K562 (cell line): ENCODE results near the gene ZCCHC8. TPM values are rescaled to one million over a fixed set of nuclear protein-coding genes. Genes with fewer than 3 reads are reported as not detected.

Experiments
- ARNT ChIP-seq, 2 experiments: fragments of 450-650 bp; IDR thresholded peaks; 2 replicates each; pipeline ENCODE4 v1.6.1; 2016; ENCODE audit warnings: mild to moderate bottlenecking in 1 of 2
- BRCA1 ChIP-seq, 2 experiments: fragments of 450-650 bp in 1 of 2; sonication (generic) in 1 of 2; formaldehyde crosslinking in 1 of 2; IDR thresholded peaks; 2 replicates each; pipeline versions ENCODE4 v1.5.0 to v1.6.1; 2017 to 2020; ENCODE audit warnings: mild to moderate bottlenecking in 1 of 2, missing genetic modification reagents in 1 of 2
- BRD9 ChIP-seq: fragments of 450-650 bp; IDR thresholded peaks from 2 replicates; pipeline ENCODE4 v1.6.1; 2018; ENCODE audit warnings: low read depth; ENCODE audit not compliant: partially characterized antibody
- HDGF ChIP-seq: fragments of 450-650 bp; IDR thresholded peaks from 2 replicates; pipeline ENCODE4 v1.6.1; 2016
- IRF1 ChIP-seq: sonication (generic); formaldehyde crosslinking; IDR thresholded peaks from 2 replicates; pipeline ENCODE4 v1.8.0; 2022; ENCODE audit warnings: missing genetic modification reagents, mild to moderate bottlenecking, borderline replicate concordance
- KAT8 ChIP-seq: fragments of 450-650 bp; IDR thresholded peaks from 2 replicates; pipeline ENCODE4 v1.6.1; 2016; ENCODE audit warnings: low read depth, mild to moderate bottlenecking
- MAFF ChIP-seq: IDR thresholded peaks from 2 replicates; pipeline ENCODE4 v1.6.1; 2012; ENCODE audit warnings: low read length, improper control_type of control experiment
- MEF2D ChIP-seq: conservative IDR thresholded peaks from 2 replicates; pipeline ENCODE4 v1.6.1; 2016; ENCODE audit warnings: low read depth, missing genetic modification characterization, missing compliant biosample characterization
- MTA2 ChIP-seq: fragments of 450-650 bp; IDR thresholded peaks from 2 replicates; pipeline ENCODE4 v1.6.1; 2016; ENCODE audit warnings: low read depth
- POLR3A ChIP-seq: IDR thresholded peaks from 2 replicates; pipeline ENCODE4 v1.6.1; 2011; ENCODE audit warnings: borderline replicate concordance, mild to moderate bottlenecking, moderate library complexity; ENCODE audit not compliant: insufficient read length, insufficient read depth; ENCODE audit errors: extremely low read depth
- TSC22D4 ChIP-seq: fragments of 450-650 bp; IDR thresholded peaks from 2 replicates; pipeline ENCODE4 v1.6.1; 2016; ENCODE audit warnings: missing genetic modification characterization, missing biosample characterization, control low read depth
- ZNF134 ChIP-seq: fragments of 250-450 bp; sonication (Bioruptor Pico); conservative IDR thresholded peaks from 2 replicates; pipeline ENCODE4 v1.4.0; 2020
- ZNF324 ChIP-seq: fragments of 250-450 bp; sonication (Bioruptor Pico); IDR thresholded peaks from 2 replicates; pipeline ENCODE4 v1.4.0; 2020; ENCODE audit warnings: mild to moderate bottlenecking
- ZNF445 ChIP-seq: fragments of 250-450 bp; sonication (Bioruptor Pico); IDR thresholded peaks from 2 replicates; pipeline ENCODE4 v1.4.0; 2020; ENCODE audit warnings: low read depth, mild to moderate bottlenecking, moderate library complexity
- ZNF609 ChIP-seq: sonication (generic); formaldehyde crosslinking; IDR thresholded peaks from 2 replicates; pipeline ENCODE4 v1.8.1; 2023; ENCODE audit warnings: missing genetic modification reagents, mild to moderate bottlenecking, borderline replicate concordance
- ZNF76 ChIP-seq: fragments of 250-450 bp; sonication (Bioruptor Pico); IDR thresholded peaks from 2 replicates; pipeline ENCODE4 v1.4.0; 2020; ENCODE audit warnings: mild to moderate bottlenecking, moderate library complexity, borderline replicate concordance
- polyA plus RNA-seq, 8 experiments: library from polyadenylated mRNA; depleted of rRNA in 4 of 8; stranded (reverse) in 5 of 8; unstranded in 3 of 8; fragments of >200 nt; fragmentation: Nextera tagmentation in 2 of 8; fragmentation: Illumina TruSeq in 1 of 8; extraction: Ambion mirVana in 2 of 8; extraction: Trizol in 1 of 8; gene quantifications; 2 replicates each; pipeline versions ENCODE4 v1.2.1 to v1.2.3, GENCODE V29; 2011 to 2014; ENCODE audit warnings: inconsistent platforms in 1 of 8, missing spikeins in 1 of 8
- total RNA-seq, 7 experiments: library from RNA; depleted of rRNA in 6 of 7; stranded (reverse); fragments of >200 nt in 6 of 7; fragmentation: Illumina TruSeq in 2 of 7; extraction: Trizol in 2 of 7; gene quantifications; 2 replicates each; pipeline versions ENCODE4 v1.2.1 to v1.2.3, GENCODE V29; 2011 to 2021; ENCODE audit warnings: low replicate concordance in 1 of 7
- TF ChIP-seq, protein P1 (sequence below), 2 experiments: fragments of 450-650 bp; IDR thresholded peaks; 2 replicates each; pipeline ENCODE4 v1.6.1; 2018; ENCODE audit warnings: mild to moderate bottlenecking in 2 of 2, low read depth in 1 of 2; ENCODE audit not compliant: partially characterized antibody in 2 of 2

ZCCHC8 gene
- total and polyA plus RNA-seq, 9 of the 15 experiments (the other 6 are each of a cell fraction or from before 2014, with no cell fraction given), result 14.8 to 50.9 (median 34.1) TPM

- TF ChIP-seq ZNF76 (no peak), BRCA1 (IDR thresholded peaks at IDR 0.05) (no peak), BRCA1 (CRISPR knock-in tag; IDR thresholded peaks at IDR 0.05) (no peak), BRD9 (peak; percentile 13), HDGF (no peak), ARNT (IDR thresholded peaks at IDR 0.05) (peak in 1 of 2 experiments; percentile 75; a peak in 1 of 4 replicates), ZNF445 (no peak), POLR3A (no peak), ZNF324 (CRISPR knock-in tag) (no peak), MTA2 (no peak), ZNF609 (0 out of 2 replicates have a peak, but pooled peaks have one; percentile 66), ZNF134 (no peak), KAT8 (no peak), TSC22D4 (tag) (no peak), IRF1 (CRISPR knock-in tag) (no peak), MAFF (no peak), MEF2D (tag) (0 out of 2 replicates have a peak, but pooled peaks have one; percentile 42)
- TF ChIP-seq, protein P1, sequence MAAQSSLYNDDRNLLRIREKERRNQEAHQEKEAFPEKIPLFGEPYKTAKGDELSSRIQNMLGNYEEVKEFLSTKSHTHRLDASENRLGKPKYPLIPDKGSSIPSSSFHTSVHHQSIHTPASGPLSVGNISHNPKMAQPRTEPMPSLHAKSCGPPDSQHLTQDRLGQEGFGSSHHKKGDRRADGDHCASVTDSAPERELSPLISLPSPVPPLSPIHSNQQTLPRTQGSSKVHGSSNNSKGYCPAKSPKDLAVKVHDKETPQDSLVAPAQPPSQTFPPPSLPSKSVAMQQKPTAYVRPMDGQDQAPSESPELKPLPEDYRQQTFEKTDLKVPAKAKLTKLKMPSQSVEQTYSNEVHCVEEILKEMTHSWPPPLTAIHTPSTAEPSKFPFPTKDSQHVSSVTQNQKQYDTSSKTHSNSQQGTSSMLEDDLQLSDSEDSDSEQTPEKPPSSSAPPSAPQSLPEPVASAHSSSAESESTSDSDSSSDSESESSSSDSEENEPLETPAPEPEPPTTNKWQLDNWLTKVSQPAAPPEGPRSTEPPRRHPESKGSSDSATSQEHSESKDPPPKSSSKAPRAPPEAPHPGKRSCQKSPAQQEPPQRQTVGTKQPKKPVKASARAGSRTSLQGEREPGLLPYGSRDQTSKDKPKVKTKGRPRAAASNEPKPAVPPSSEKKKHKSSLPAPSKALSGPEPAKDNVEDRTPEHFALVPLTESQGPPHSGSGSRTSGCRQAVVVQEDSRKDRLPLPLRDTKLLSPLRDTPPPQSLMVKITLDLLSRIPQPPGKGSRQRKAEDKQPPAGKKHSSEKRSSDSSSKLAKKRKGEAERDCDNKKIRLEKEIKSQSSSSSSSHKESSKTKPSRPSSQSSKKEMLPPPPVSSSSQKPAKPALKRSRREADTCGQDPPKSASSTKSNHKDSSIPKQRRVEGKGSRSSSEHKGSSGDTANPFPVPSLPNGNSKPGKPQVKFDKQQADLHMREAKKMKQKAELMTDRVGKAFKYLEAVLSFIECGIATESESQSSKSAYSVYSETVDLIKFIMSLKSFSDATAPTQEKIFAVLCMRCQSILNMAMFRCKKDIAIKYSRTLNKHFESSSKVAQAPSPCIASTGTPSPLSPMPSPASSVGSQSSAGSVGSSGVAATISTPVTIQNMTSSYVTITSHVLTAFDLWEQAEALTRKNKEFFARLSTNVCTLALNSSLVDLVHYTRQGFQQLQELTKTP (IDR thresholded peaks at IDR 0.05; ENCODE audit: low read depth in 1 of 2, partially characterized antibody in 2 of 2), result peak; percentile 27 to 98
Observed at GRCh38 chr12:122500685-122501488, at the start of gene ZCCHC8 (continued).
